Stimulated activated CD4-positive, alpha-beta T cell treated with anti-CD3 and anti-CD28 coated beads, Interleukin-1b, Interleukin-23, amount 100 ng/mL, for 24 hours (primary cell): ENCODE data around the gene CEL.
"Not testable (repeated sequence)": the region's sequence is repeated elsewhere in the genome, so short reads cannot be mapped to it uniquely, and the experiment has no call there.

Source experiments
- DNase-seq, 4 experiments: peaks; one replicate each; pipeline ENCODE4 v3.0.0-alpha.2; 2020; ENCODE audit warnings: low read depth in 4 of 4, low spot score in 1 of 4

The CEL gene

DNA sequence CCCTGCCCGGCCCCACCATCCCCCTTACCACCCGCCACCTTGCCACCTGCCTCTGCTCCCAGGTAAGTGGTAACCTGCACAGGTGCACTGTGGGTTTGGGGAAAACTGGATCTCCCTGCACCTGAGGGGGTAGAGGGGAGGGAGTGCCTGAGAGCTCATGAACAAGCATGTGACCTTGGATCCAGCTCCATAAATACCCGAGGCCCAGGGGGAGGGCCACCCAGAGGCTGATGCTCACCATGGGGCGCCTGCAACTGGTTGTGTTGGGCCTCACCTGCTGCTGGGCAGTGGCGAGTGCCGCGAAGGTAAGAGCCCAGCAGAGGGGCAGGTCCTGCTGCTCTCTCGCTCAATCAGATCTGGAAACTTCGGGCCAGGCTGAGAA is at the start of gene CEL:
CEL (plus strand) TSS at position 218 of the 382 bp plus-strand sequence; CDS start at position 240, 22 bp downstream.
- DNase-seq = not testable (repeated sequence)

DNA sequence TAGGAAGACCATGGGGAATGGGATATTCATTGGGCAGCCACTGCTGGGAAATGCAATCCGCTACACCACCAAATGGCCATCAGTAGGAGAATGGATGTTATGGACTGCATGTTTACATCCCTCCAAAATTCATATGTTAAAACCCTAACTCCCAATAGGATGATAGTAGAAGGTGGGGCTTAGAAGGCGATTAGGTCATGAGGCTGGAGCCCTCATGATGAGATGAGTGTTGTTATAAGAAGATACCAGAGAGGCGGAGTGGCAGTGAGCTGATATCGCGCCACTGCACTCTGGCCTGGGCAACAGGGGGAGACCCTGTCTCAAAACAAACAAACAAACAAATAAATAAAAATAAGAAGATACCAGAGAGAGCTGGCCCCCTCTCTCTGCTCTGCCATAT is 47.1 kb upstream of the CEL start:
- DNase-seq = no peak

DNA sequence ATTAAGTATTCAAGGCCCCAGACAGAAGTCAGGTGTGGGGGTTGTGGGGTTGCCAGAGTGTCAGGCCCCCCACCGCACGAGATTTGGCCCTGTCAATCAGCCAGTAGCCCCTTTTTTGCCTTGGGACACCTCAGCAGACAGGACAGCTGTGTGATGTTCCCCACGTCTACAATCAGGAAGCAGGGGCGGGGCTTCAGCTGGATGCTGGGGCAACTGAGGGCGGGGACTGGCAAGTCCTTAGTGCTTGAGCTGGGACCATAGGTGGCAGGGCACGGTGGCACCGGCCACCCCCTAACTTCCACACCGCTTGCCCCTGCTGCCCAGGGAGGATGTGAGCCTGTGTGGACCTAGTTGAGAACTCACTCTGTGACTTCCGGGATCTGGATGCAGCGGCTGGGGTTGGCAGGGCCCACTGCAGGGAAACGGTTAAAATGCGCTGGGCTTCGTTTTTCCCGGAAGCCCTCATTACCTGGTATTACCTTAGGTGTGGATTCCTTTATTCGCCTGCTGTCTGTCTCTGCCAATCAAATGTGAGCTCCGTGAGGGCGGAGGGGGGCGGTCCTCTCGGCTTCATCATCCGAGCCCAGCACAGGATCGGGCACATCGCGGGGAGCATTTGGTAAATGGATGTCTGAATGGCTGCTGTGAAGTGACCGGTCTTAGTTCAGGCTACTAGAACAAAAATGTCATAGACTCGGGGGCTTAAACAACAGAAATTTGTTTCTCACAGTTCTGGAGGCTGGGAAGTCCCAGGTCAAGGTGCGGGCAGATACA is 38.5 kb upstream of the CEL start:
- peak in 1 of 4 experiments; percentile 54 for DNase-seq

DNA sequence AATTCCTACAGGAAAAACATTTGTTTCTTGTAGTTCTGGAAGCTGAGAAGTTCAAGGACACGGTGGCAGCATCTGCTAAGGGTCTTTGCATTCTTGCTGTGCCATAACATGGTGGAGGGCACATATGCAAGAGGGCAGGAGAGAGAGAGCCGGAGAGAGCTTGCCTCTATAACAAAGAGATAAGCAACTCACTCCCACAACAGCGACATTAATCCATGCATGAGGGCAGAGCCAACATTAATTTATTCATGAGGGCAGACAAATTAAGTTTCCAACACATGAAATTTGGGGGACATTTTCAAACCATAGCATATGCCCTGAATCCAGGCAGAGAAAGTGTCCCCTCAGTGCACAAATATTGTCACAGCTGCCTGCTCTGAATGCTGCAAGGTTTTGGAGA is 35.4 kb upstream of the CEL start:
- no peak for DNase-seq

DNA sequence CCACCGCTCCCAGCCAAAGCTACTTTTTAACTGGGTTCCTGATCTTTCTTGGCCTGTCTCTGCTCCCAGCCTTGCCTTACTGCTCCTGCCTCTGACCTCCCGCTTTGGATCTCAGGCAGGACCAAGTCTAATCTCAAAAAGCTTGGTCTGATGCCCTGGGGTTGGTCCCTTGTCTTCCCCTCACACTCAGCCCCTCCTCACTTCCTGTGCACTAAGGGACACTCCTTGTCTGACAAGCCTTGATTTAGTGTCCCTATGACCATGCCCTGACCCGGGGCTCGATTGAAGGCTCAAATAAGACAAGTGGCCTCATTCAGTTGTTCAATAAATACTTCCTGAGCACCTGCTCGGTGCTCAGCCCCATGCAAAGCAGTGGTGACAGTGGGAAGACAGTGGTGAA is 34.6 kb upstream of the CEL start:
- no peak for DNase-seq

DNA sequence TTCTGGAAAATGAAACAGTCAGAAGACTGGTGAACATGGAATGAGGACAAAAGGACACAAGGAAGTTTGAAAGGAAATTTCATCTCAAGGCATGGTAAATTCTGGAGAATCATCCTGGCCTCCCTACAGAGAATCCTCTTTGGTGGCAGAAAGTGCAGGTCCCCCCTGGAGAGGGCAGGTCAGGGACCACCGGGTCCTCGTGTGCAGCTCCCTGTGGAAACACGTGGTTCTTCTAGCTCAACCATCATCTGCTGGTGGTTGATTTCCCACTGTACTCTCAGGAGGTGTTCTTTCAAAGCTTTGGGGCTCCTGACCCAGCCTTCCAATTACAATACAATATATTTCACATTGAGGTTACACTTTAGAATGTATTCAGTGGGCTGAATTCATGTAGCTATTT is 33.6 kb upstream of the CEL start:
- DNase-seq = no peak

DNA sequence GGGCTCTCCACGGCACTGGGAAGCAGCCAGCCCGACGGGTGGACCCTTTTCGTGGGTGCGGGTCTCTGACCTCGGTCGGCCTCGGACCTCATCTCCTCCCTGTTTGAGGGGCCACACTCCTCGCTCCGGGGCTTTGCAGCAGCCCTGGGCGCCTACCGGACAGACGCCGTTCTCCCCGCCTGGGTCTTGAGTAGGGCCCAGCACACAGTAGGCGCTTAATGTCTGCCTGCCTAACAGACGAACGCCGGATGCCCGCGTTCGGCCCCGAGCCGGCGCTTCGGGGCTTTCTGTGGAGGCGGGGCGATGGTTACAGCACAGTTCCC is 31.8 kb upstream of the CEL start:
- no peak for DNase-seq

DNA sequence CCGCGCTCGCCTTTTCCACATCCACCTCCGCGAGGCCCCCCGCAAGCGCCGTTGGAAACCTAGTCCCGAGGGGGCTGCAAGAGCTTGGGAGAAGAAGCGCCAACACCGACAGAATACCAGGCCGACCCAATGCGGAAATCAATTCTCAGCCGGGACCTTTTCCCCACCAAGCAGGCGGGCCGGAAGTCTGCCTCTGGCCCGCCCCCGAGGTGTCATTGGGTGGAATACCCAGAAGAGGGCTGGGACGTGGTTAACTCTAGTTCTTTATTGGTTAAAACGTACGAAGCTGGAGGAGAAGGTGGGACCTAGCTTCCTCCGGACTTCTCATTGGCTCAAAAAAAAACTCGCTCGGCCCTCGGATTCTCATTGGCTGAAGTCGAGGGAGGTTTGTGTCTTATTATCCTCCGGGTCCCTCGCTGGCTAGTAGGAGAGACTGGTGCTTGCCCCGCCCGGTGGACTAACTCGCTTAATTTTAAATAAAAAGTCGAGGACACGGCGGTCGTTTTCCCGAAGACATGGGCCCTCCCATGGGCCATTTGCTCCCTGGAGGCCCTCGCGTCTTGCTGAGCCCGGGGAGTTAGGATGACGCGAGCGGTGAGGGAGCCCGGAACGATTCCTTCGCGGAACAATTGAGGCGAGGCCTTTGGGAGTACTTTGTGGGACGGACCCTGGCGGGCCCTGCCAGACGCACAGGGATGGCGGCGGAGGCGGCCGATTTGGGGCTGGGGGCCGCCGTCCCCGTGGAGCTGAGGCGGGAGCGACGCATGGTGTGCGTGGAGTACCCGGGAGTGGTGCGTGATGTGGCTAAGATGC is 31.3 kb upstream of the CEL start, which contains the start of gene GTF3C5:
GTF3C5 (plus strand) TSS at position 681 of the 813 bp plus-strand sequence; CDS start at position 696, 15 bp downstream.
- DNase-seq = peak; percentile 67 to 87 (median 77)

DNA sequence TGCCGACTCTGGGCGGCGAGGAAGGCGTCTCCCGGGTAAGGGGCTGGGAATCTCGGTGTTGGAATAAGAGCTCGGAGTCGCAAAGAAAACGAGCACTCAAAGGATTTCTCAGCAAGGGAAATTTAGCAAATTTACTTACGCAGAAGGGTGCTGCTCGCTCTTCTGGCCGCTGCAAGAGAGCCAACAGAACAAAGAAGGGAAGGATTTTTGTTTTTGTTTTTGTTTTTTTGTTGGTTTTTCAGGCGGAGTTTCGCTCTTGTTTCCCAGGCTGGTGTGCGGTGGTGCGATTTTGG is 30.7 kb upstream of the CEL start:
- DNase-seq = no peak

DNA sequence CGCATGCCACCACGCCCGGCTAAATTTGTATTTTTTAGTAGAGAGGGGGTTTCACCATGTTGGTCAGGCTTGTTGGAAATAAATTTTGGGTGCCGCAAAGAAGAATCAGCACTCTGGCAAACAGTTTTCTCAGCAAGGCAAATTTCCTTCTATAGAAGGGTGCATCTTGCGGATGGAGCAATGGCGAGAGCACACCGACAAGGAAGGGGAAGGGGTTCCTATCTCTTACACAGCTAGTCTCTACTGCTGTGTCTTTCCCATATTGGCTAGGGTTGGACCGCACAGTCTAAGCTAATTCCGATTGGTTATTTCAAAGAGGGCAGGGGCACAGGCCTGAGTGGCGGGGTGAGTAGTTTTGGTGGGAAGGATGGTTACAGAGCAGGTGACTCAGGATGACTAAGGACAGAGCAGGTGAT is 30.3 kb upstream of the CEL start:
- no peak for DNase-seq

DNA sequence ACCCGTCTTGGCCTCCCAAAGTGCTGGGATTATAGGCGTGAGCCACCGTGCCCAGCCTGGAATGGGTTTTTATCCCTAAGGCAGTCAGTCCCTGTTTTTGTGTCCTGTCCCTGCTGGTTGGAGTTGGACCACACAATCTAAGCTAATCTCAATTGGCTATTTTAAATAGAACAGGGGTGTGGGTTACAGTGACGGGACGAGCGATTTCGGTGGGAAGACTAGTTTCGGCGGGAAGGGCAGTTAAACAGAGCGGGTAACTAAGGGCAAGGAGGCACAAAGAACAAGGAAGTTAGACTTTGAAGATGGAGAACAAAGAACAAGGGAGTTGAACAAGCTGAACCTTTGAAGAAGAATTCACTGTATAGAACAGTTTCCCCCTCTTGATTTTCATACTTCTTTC is 29.6 kb upstream of the CEL start:
- no peak for DNase-seq

DNA sequence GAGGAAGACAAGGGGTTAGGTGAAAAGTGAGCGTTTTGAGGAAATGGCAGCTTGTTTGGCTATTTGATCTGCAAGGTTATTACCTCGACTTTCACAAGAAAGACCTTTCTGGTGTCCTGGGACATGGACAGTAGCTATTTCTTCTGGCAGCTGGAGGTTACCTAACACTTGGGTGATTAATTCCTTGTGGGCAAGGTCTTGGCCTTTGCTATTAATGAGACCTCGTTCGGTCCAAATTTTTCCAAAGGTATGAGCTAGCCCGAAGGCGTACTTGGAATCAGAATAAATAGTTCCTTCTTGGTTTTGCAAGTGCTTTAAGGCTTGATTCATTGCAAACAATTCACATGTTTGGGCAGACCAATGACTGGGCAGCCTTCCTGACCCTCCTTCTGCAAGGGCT is 26.1 kb upstream of the CEL start:
- no peak for DNase-seq

DNA sequence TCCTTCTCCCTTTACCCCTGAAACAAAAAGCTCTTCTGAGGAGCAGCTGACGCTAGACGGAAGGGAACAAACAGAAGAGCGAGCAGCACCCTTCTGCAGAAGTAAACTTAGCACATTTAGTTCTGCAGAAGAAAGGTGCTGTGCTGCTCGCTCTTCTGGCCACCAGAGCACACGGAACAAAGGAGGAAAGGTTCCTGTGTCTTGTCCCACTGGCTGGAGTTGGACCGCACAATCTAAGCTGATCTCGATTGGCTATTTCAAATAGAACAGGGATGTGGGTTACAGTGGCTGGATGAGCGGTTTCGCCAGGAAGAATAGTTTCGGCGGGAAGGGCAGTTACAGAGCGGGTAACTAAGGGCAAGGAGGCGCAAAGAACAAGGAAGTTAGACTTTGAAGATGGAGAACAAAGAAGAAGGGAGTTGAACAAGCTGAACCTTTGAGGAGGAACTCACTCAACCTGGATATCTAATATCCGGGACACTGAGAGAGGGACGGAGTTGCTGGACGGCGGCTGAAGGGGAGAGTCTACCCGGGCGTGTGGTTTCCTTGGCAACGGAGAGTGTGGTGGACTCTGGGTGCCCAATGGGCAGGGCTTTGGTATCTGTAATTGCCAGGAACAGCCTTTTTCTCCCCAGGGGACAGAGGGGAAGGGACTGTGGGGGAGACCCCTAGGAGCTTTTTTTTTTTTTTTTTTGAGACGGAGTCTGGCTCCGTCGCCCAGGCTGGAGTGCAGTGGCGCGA is 23.8 kb upstream of the CEL start:
- DNase-seq = no peak

DNA sequence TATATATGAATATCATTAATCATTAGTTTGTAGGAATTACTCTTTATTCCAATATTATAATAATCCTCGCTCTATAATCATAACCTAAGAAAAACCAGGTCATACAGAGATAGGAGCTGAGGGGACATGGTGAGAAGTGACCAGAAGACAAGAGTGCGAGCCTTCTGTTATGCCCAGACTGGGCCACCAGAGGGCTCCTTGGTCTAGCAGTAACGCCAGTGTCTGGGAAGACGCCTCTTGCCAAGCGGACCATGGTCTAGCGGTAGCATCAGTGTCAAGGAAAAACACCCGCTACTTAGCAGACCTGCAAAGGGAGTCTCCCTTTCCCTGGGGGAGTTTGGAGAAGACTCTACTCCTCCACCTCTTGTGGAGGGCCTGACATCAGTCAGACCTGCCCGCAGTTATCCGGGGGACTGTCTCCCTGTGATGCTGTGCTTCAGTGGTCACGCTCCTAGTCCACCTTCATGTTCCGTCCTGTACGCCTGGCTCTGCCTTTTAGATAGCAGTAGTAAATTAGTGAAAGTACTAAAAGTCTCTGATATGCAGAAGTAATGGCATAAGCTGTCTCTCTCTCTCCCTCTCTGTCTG is 20.8 kb upstream of the CEL start:
- DNase-seq = not testable (repeated sequence)

DNA sequence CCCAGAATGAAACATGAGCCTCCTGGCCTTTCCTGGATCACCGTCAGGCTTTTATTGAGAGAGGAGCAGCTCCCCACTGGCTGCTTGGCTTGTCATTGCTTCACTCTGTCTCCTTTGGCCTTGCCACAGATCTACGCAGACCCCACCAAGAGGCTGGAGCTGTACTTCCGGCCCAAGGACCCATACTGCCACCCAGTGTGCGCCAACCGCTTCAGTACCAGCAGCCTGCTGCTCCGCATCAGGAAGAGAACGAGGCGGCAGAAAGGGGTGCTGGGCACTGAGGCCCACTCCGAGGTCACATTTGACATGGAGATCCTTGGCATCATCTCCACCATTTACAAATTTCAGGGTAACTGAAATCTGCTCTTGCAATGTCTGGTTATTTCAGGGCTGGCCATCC is 19.8 kb upstream of the CEL start:
- DNase-seq = no peak

DNA sequence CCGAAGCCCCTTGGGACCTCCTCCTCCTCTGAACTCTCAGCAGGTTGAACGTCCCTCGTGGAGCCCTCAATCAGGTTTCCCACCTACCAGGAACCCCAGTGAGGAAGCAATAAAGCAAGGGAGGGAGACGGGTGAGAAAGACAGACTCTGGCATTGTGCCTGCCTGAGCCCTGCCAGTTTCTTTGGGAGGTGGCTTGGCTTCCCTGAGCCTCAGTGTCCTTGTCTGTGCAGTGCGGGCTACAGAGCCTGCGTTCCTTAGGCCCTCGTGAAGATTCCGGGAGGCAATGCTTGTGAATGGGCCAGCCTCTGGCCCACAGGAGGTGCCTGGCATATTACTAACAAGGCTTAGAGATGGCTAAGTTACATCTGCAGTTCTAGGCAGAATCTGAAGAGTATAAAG is 19.1 kb upstream of the CEL start:
- no peak for DNase-seq

DNA sequence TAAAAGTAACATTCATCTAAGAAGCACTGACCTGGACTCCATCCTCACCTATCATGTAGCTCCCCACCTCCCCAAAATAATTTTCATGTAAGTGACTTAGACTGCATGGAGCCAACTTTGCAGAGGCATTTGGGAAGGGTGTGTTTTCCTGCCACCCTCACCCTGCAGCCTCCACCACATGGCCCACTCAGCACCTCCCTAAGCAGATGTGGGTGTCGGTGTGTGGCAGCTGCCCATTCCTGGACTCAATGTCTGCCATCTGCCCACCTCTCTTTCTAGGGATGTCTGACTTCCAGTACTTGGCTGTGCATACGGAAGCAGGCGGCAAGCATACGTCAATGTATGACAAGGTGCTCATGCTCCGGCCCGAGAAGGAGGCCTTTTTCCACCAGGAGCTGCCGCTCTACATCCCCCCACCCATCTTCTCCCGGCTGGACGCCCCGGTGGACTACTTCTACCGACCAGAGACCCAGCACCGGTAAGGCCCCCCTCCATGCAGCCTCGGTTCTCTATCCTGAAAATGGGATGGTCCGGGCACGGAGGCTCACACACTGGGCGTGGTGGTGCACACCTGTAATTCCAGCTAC is 18.2 kb upstream of the CEL start:
- DNase-seq = no peak

DNA sequence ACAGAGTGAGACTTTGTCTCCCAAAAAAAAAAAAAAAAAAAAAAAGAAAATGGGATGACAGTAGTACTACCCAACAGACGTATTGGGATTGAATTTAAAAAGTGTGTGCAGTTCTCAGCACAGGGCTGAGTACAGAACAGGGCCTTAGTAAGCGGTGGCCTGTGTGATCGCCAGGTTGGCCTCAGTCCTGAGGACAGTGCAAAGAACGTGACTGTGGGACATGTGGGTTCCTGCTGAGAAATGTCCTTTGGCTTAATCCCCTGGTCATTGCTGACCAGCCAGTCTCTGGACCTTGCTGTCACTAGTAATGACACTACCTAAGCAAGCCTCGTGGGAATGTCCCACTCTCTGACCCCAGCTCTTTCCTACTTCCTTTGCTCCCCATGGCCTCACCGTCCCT is 17.7 kb upstream of the CEL start:
- no peak for DNase-seq

DNA sequence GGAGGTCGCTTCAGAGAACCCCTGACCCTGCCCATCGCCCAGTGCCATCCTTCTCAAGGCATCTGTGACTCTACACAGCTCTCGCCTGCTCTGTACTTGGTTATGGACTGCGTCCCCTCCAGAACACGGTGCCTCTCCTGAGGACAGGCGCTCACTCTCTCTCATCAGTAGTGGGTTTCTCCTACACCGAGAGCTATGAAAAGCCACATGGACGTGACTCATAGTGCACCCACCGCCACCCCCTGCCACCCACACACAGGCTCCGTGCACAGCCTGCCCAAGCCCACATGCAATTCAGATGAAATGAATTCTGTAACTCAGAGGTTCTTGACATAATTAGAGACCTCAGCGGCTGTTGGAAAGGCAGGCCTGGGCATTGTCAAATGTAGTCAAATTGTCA is 17.1 kb upstream of the CEL start:
- no peak for DNase-seq

DNA sequence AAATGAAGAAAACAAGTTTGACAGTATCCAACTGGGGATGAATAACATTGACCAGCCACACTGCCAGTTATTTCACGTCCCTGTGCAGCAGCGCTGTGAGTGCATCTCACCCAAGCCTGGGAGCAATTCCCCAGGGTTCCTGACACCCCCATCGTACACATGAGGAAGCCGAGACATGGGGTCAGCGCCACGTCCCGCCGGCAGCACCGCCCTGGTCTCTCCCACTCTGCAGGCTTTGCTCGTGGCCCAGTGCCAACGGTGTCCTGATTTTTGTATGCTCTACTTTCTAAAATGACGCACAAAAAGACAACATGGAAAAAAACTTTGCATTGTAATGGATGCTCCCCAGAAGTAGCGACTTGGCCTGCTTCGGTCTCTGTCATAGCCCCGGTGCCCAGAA is 16.6 kb upstream of the CEL start:
- DNase-seq = no peak

DNA sequence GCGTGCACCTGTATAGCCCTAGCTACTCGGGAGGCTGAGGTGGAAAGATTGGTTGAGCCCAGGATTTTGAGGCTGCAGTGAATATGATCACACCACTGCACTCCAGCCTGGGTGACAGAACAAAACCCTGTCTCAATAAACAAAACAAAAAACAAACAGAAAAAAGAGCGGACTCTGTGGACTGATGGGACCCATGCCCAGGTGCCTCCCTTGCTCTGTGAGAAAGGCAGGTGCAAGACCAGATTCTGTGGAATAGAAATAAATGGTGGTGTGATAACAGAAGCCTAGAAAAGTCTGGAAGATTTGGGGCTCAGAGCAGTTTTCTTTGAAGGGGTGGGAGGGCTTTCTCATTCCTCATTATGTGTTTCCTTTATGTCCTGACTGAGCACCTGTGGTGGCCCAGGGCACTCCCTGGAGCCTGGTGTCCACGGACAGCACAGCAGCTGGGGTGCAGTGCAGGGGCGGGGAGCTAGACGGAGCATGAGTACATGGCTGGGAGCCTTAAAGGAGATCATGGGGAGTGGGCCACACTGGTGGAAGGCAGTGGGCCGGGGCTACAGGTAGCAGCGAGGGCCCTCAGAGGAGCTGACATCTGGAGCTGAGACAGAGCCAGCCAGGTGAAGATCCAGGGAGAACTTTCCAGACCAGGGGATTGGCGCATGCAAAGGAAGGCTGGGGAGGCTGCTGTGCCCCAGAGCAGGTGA is 15.4 kb upstream of the CEL start:
- no peak for DNase-seq
